DOHH2 (cell line): ENCODE measurements around the gene EDEM3.

Experiments
- EZH2phosphoT487 ChIP-seq: fragments of 200-600 bp; sonication (generic); IDR thresholded peaks from 2 replicates; pipeline ENCODE4 v1.6.1; 2017; ENCODE audit warnings: borderline replicate concordance, mild to moderate bottlenecking, antibody characterized with exemption, low read length, moderate library complexity, mixed read lengths
- TF ChIP-seq, protein P1 (sequence below): fragments of 200-600 bp; sonication (generic); IDR thresholded peaks from one replicate; pipeline ENCODE4 v1.5.1; 2014; ENCODE audit warnings: antibody characterized with exemption, mild to moderate bottlenecking, low read depth, low read length; ENCODE audit not compliant: poor library complexity, severe bottlenecking

DNA sequence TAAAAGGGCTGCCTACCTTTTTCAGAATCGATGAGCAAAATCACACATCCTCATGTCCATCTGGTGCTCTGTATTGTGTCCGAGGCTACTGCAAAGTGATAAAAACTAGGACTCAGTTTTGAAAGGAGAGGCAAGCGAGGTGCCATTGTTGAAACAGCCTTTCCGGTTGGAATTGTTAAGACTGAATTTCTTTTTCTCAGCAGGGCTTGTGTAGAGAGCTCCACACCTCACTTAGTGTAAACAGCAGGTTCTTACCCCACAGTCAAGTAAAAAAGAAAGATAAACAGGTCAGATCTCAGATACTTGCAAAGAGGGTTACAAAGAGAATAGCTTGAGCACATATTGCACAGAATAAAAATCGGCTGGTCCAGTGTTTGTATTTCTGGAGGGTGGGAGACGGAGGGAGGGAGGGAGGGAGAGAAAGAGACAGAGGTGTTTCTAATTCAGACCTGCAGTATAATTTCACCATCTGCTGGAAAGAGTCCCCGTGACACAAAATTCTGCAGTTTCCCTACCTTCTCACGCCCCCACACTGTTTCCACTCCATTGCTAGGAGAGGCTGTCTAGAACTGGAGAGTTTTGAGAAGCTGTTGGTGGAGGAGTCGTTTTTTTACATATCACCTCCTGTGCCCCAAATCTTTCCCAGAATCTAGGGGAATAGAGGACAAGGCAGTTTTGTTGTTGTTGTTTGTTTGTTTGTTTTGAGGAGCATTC lies 82.5 kb downstream of the EDEM3 start:
- TF ChIP-seq, protein P1, sequence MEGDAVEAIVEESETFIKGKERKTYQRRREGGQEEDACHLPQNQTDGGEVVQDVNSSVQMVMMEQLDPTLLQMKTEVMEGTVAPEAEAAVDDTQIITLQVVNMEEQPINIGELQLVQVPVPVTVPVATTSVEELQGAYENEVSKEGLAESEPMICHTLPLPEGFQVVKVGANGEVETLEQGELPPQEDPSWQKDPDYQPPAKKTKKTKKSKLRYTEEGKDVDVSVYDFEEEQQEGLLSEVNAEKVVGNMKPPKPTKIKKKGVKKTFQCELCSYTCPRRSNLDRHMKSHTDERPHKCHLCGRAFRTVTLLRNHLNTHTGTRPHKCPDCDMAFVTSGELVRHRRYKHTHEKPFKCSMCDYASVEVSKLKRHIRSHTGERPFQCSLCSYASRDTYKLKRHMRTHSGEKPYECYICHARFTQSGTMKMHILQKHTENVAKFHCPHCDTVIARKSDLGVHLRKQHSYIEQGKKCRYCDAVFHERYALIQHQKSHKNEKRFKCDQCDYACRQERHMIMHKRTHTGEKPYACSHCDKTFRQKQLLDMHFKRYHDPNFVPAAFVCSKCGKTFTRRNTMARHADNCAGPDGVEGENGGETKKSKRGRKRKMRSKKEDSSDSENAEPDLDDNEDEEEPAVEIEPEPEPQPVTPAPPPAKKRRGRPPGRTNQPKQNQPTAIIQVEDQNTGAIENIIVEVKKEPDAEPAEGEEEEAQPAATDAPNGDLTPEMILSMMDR: no peak
- TF ChIP-seq EZH2phosphoT487: no peak
